Stimulated activated naive CD8-positive, alpha-beta T cell treated with anti-CD3 and anti-CD28 coated beads, Interleukin-15, amount 100 ng/mL, for 72 hours (primary cell): ENCODE data around the gene ALOX5AP.

Experiments used
- ATAC-seq: fragments of 150-1000 bp; cut with Tn5 transposase; 2 replicates; pipeline ENCODE4 v1.10.0; 2021; ENCODE audit warnings: mild to moderate bottlenecking, moderate library complexity
- DNase-seq, 2 donors: peaks; one replicate each; pipeline ENCODE4 v3.0.0; 2021 to 2022
- H3K27ac Mint-ChIP-seq, 2 donors: one replicate each; pipeline ENCODE4 v1.8.0; 2022; ENCODE audit warnings: mild to moderate bottlenecking in 2 of 2, mixed read lengths in 2 of 2, moderate library complexity in 2 of 2
- H3K27me3 Mint-ChIP-seq: one replicate; pipeline ENCODE4 v1.8.0; 2022; ENCODE audit warnings: mixed read lengths
- H3K4me1 Mint-ChIP-seq: one replicate; pipeline ENCODE4 v1.8.0; 2022; ENCODE audit warnings: mild to moderate bottlenecking, mixed read lengths
- H3K4me3 Mint-ChIP-seq, 2 donors: one replicate each; pipeline ENCODE4 v1.8.0; 2022; ENCODE audit warnings: mild to moderate bottlenecking in 2 of 2, mixed read lengths in 2 of 2, moderate library complexity in 1 of 2
- H3K9me3 Mint-ChIP-seq, 2 donors: one replicate each; pipeline ENCODE4 v1.8.0; 2022; ENCODE audit warnings: mixed read lengths in 2 of 2

Gene ALOX5AP

DNA sequence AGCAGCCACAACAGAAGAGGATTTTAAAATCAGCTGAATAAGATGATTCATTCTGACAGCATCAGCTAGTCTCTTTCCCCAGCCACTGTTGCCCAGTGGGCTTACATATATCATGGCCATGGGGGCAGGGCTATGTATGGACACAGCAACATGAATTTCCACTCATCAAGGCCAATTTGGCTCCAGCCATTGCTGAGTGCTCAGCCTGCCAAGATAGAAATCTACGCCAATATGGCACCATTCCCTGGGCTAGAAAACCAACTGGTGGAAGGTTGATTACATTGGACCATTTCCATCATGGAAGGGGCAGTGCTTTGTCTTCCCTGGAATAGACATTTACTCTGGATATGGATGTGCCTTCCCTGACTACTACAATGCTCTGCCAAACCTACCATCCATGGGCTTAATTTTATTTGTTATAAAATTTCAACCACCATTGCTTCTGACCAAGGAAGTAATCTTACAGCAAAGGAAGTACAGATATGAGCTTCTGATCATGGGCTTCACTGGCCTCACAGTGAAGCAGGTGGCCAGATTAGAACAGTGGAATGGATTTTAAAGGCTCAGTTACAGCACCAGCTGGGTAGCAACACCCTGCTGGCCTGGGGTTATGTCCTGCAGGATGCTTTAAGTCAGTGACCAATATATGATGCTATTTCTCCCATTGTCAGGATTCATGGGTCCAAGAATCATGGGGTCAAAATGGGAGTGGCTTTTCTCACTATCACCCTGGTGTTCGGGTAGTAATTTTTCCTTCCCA, 9.8 kb upstream of the ALOX5AP start:
- Mint-ChIP-seq H3K4me3 (no peak overlapping the region), H3K27me3 (no peaks in the 10 kb centered on the region), H3K9me3 (peaks cover 0 to 8% of the 10 kb centered on the region in 2 donors), H3K4me1 (peaks cover 6% of the 10 kb centered on the region), H3K27ac (no peak overlapping the region)
- DNase-seq (no peak), ATAC-seq (no peak)

DNA sequence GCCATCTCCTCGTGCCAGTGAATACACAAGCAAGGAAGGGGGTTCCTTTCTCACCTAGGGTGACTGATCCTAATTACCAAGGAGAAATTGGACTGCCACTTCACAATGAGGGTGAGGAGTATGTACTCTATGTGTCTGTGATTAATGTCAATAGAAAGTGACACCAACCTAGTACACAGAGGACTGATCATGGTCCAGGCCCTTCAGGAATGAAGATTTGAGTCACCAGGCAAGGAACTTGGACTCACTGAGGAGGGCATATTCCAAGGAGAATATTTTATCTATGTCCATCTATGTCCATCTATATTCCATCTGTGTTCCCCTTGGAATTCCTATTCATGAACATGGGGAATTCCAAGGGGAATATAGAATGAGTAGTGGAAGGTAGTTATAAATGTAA, 9.2 kb upstream of the ALOX5AP start:
- H3K9me3 Mint-ChIP-seq, result peaks cover 0 to 8% of the 10 kb centered on the region in 2 donors
- ATAC-seq (no peak), DNase-seq (no peak)
- H3K27ac Mint-ChIP-seq, result no peak overlapping the region
- H3K4me1 Mint-ChIP-seq, result peaks cover 6% of the 10 kb centered on the region
- no peak overlapping the region for H3K4me3 Mint-ChIP-seq
- H3K27me3 Mint-ChIP-seq, result no peaks in the 10 kb centered on the region

DNA sequence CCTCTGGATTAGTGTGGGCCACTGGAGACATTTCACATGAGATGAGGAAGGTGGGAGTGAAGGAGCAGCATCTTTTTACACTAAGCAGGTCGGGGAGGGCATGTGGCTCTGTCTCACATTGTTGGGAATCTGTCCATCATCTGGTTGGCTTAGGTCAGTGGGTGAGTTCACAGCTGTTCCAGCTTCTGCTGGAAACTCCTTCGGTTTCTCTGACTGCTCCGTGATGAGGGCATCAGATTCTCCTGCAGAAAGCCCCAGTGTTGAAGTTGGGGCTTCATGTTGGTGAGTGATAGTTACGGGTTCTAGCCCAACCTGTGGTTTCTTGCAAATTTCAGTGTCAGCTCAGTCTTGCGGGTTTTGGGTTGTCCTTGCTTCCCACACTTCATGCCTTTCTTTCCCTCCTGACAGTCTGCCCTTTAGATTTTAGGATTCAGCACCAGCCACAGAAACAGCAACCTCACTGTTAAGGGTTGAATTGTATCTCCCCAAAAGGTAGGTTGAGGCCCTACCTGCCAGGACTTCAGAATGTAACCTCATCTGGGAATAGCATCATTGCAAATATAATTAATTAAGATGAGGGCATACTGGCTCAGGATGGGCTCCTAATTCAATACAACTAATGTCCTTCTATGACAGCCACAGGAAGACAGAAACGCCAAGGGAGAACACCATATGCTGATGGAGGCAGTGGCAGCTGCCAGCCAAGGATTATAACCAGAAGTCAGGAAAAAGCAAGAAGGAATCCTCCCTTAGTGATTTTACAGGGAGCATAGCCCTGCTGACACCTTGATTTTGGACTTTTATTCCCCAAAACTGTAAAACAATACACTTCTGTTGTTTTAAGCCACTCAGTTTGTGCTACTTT, 7.6 kb upstream of the ALOX5AP start:
- Mint-ChIP-seq H3K27me3 (peaks cover 6% of the 10 kb centered on the region), H3K4me3 (no peak overlapping the region), H3K4me1 (peaks cover 6% of the 10 kb centered on the region), H3K9me3 (peaks cover 0 to 8% of the 10 kb centered on the region in 2 donors), H3K27ac (no peak overlapping the region)
- ATAC-seq, result no peak
- no peak for DNase-seq

DNA sequence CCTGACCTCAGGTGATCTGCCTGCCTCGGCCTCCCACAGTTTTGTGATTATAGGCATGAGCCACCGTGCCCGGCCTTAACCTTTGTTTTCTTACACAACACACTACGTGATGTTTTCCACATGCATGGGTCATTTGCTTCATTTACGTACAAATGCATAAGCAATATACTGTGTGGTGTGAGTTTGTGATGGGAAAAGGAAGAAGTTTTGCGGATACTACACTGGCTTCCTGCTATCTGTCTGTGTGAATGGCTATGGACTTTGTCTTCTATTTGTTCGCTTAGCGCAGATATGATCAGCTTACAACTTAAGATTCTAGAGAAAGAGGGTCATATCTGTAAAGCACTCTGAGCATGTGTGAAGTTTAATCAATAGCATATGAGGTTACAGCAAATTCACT, 5.5 kb upstream of the ALOX5AP start:
- Mint-ChIP-seq H3K27ac (no peak overlapping the region), H3K27me3 (peaks cover 7% of the 10 kb centered on the region), H3K4me3 (no peak overlapping the region), H3K9me3 (peaks cover 0 to 5% of the 10 kb centered on the region in 2 donors), H3K4me1 (peaks cover 11% of the 10 kb centered on the region)
- ATAC-seq, result no peak
- DNase-seq, result no peak

DNA sequence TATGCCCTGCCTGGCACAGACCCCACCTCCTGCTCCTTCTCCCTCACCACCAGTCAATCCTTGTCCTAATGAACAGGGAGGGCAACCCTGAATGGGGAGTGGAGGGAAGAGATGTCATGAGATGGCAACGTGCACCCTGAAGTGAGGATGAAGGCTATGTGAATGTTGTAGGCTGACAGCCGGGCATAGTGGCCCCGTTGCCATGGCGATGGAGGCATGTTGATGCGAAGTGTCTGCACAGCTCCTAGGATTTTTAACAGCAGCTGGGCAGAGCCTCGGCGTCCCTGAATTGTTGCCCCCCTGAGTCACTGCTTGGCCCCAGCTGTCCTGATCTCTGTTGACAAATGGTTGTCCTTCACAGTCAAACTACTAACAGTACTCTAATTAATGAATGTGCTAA, 4.8 kb upstream of the ALOX5AP start:
- no peak overlapping the region for H3K4me3 Mint-ChIP-seq
- no peak overlapping the region for H3K27ac Mint-ChIP-seq
- peaks cover 7% of the 10 kb centered on the region for H3K27me3 Mint-ChIP-seq
- no peaks in the 10 kb centered on the region for H3K9me3 Mint-ChIP-seq
- peaks cover 15% of the 10 kb centered on the region for H3K4me1 Mint-ChIP-seq
- DNase-seq (no peak), ATAC-seq (no peak)

DNA sequence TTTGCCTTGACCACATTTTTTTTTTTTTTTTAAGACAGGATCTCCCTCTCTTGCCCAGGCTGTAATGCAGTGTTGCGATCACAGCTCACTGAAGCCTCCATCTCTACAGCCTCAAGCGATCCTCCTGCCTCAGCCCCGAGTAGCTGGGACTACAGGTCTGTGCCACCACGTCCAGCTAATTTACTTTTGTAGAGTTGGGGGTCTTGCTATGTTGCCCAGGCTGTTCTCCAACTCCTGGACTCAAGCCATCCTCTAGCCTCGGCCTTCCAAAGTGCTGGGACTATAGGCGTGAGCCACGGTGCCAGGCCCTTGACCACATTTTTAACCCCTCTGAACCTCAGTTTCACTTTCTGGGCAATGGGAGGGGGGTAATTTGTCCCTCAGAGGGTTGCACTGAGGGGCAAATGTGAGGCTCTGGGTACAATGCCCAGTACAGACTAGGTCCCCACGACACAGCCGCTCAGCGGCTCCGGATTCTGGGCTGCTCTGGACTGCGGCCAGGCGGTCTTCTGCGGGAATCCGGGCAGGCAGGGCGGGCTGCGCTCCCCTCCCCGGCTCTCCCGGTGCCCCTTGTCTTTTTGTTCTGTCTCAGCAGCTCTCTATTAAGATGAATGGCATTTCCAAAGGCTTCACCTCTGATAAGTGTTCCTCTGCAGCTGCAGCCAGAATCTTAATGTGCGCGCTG, 3.8 kb upstream of the ALOX5AP start:
- peaks cover 7% of the 10 kb centered on the region for H3K27me3 Mint-ChIP-seq
- H3K27ac Mint-ChIP-seq, result no peak overlapping the region
- ATAC-seq, result no peak
- H3K4me1 Mint-ChIP-seq, result peaks cover 18% of the 10 kb centered on the region
- H3K4me3 Mint-ChIP-seq, result no peak overlapping the region
- no peaks in the 10 kb centered on the region for H3K9me3 Mint-ChIP-seq
- DNase-seq, result no peak

DNA sequence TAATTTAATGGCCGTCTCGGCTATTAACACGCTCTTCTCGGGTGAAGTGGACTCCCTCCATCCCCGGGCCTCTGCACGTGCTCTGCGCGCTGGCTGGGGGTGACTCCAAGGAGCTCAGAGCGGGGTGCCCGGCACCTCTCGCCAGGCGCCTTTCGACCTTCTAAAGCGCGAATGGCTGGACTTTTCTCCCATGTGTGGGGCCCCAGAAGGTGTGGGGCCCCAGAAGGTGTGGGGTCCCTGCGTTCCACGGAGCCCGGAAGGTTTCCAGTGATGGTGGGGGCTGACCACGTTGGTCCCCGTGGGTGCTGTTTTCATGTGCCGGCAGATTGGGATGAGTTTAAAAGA, 3.3 kb upstream of the ALOX5AP start:
- DNase-seq (no peak), ATAC-seq (no peak)
- peaks cover 7% of the 10 kb centered on the region for H3K27me3 Mint-ChIP-seq
- peaks cover 23% of the 10 kb centered on the region for H3K4me1 Mint-ChIP-seq
- no peaks in the 10 kb centered on the region for H3K9me3 Mint-ChIP-seq
- H3K27ac Mint-ChIP-seq, result no peak overlapping the region
- H3K4me3 Mint-ChIP-seq, result no peak overlapping the region

DNA sequence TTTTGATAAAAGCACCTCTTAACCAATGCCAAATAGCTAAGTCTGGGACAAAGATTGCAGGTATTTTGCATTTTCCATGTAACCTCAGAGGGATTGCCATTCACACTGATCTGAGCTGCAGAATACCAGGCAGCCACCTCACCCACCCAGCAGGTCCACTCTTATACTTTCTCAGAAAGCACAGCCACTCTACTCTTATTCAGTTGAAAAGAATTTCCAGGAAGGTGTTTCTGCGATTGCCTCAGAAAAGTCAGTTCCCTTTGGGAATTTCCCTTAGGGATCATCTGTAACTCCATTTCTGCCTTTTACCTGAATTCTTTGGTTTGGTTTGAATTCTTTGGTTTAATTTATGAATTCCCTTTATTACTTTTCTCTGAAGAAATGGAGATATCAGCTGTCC, 904 bp upstream of the ALOX5AP start:
- Mint-ChIP-seq H3K27ac (peak overlapping the region in 1 of 2 donors; percentile 35), H3K4me3 (peak overlapping the region; percentile 90 to 91), H3K27me3 (peaks cover 7% of the 10 kb centered on the region), H3K4me1 (peaks cover 47% of the 10 kb centered on the region), H3K9me3 (no peaks in the 10 kb centered on the region)
- DNase-seq (no peak), ATAC-seq (no peak)

DNA sequence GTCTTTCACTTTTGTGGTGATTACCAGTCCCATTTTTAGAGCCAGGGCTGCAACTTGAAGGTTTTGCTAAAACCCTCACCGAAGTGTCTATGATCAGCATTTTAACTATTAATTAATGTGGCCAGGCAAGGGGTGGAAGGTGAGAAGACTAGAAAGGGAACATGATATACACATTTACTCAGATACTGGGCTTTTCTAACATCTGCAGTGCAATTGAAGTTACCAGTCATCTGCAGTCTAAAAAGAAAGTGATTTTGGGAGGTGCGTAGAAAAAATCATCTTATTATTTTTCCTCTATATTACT, 481 bp downstream of the ALOX5AP start:
- peaks cover 61% of the 10 kb centered on the region for H3K4me1 Mint-ChIP-seq

DNA sequence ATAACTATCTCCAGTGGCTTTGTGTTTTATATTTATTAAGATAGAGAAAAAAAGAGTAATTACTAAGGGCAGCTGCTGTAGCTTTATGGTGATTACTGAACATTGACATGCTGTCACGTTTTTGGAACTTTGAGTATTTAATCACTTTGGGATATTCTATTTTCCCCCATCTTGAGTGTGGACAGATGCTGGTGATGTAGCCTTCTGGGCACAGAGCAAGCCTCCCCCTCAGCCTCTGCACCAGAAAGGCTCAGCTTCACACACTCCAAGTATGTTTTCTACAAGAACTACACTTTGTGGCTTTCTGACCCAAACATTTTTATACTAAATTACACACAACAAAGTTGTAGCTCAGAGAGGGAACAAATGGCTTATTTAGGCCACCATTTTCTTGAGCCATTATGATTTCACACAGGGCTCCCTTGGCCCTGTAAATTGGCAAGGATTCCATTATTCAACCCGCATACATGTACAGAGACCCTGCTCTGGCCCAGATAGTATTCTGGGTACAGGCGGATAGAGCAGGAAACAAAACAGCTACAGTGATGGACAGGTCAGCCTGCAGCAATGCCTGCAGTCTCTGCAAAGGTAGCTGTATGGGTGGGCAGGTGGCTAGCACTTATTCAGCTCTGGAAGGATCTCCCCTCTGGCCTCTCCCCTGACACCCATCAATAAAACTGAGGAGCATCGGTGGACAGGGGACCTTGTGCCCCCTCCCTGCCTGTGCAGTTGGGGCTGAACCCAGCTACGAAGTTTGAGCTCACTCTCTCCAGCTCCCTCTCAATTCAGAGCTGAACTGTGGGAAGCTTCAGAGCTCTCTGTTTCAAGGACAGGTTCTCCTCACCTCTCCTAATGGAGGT, 1.3 kb downstream of the ALOX5AP start:
- H3K4me3 Mint-ChIP-seq, result peak overlapping the region; percentile 90 to 91
- ATAC-seq, result no peak
- H3K27me3 Mint-ChIP-seq, result peaks cover 7% of the 10 kb centered on the region
- peaks cover 62% of the 10 kb centered on the region for H3K4me1 Mint-ChIP-seq
- no peaks in the 10 kb centered on the region for H3K9me3 Mint-ChIP-seq
- peak overlapping the region; percentile 37 to 63 for H3K27ac Mint-ChIP-seq
- DNase-seq, result no peak

More for the DNA sequence above, 481 bp downstream of the ALOX5AP start:
- no peak for ATAC-seq
- DNase-seq, result no peak
- Mint-ChIP-seq H3K9me3 (no peaks in the 10 kb centered on the region), H3K27ac (peak overlapping the region; percentile 92 to 97), H3K4me3 (peak overlapping the region; percentile 90 to 91), H3K27me3 (peaks cover 7% of the 10 kb centered on the region)

DNA sequence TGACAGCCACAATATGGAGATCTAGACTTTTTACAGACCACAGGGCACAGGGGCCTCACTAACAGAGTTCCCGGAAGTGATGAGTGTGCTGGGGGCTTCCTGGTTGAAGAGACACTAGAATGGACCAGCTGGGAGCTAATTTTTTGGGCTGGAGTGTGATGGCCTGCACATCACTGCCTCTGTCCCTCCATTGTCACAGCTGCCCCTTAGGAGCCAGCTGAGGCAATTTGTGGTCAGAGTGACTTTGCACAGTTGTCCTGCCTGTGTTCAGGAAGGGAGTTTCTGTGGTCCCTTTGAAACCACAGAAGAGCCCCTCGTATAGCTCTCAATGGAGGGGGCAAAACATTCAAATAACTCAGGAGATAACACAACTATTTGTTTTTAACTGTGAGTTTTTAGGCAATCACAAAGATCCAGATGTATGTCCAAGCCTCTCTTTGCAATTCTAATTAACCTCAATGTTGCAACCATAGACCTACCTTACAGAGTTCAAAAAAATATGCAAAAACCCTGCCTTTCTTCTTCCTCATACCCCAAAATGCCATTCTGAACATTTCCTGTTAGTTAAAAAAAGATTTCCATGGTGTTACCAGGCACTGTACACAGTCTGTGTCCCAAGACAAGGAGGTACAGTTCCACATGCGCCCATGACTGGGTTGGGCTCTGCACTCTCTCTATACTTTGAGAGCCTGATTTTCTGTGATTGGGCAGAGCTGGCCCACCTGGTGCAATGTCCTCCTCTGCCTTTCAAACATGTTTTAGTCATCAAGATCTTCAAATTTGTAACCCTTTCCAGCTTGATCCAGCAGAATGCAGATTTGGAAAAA, 2.4 kb downstream of the ALOX5AP start:
- Mint-ChIP-seq H3K4me1 (peaks cover 65% of the 10 kb centered on the region), H3K9me3 (no peaks in the 10 kb centered on the region), H3K27ac (peak overlapping the region; percentile 63 to 78), H3K4me3 (peak overlapping the region; percentile 70 to 76), H3K27me3 (peaks cover 2% of the 10 kb centered on the region)
- no peak for ATAC-seq
- DNase-seq, result no peak

DNA sequence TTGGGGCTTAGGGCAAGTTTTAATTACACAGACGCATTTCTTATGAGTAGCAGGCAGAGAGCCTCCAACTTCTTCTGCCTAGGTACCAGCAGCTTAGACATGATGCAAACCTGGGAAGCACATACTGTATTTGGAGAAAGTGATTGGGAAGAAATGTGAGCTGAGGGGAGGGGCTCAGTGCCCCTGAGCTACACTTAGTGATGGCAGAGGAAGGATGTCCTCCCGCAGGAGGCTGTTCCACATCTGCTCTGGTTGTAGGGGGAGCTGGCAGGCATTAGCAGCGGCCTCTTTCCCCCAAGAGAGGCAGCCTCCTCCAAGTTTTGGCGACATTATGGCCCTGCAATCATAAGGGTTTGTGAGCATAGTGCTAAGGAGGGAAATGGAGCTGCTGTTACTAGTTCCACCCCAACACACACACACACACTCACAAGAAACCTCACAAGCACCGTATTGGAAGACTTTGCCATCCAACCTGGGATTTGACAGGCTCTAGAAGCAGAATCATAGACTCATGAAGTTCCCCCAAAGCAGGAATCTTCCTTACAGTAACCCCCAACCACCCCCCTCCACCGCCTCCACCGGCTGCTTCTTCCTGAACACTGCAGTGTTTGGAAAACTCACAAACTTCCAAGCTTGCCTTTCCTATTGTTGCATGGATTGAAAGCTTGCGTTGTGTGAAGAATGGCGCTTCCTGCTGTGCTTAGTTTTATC, 3.3 kb downstream of the ALOX5AP start:
- Mint-ChIP-seq H3K4me3 (peak overlapping the region; percentile 46 to 70), H3K27ac (no peak overlapping the region), H3K9me3 (no peaks in the 10 kb centered on the region), H3K27me3 (peaks cover 8% of the 10 kb centered on the region), H3K4me1 (peaks cover 75% of the 10 kb centered on the region)
- DNase-seq, result no peak
- ATAC-seq, result no peak

DNA sequence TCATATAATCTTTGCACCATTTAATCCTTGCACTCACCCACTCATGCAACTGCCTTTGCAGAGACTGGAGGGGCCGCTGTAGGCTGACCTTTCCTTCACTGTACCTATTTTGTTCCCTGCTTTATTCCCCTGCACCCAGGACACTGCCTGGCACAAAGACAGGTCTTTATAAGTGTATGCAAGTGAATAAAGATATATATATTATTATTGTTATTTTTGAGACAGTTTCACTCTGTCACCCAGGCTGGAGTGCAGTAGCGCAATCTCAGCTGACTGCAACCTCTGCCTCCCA, 3.8 kb downstream of the ALOX5AP start:
- H3K4me1 Mint-ChIP-seq, result peaks cover 78% of the 10 kb centered on the region
- peak overlapping the region; percentile 40 to 46 for H3K4me3 Mint-ChIP-seq
- DNase-seq (no peak), ATAC-seq (no peak)
- peaks cover 8% of the 10 kb centered on the region for H3K27me3 Mint-ChIP-seq
- H3K27ac Mint-ChIP-seq, result no peak overlapping the region
- no peaks in the 10 kb centered on the region for H3K9me3 Mint-ChIP-seq
